Measurements from ENCODE around the gene ITLN1. TPM values are rescaled to one million over a fixed set of nuclear protein-coding genes. Genes with fewer than 3 reads are reported as not detected.
A peak's percentile ranks its signal among the peaks of the same experiment; 100 is the strongest.

Gene ITLN1
- total and polyA plus RNA-seq, 3 experiments from 2014 or later = not detected

DNA sequence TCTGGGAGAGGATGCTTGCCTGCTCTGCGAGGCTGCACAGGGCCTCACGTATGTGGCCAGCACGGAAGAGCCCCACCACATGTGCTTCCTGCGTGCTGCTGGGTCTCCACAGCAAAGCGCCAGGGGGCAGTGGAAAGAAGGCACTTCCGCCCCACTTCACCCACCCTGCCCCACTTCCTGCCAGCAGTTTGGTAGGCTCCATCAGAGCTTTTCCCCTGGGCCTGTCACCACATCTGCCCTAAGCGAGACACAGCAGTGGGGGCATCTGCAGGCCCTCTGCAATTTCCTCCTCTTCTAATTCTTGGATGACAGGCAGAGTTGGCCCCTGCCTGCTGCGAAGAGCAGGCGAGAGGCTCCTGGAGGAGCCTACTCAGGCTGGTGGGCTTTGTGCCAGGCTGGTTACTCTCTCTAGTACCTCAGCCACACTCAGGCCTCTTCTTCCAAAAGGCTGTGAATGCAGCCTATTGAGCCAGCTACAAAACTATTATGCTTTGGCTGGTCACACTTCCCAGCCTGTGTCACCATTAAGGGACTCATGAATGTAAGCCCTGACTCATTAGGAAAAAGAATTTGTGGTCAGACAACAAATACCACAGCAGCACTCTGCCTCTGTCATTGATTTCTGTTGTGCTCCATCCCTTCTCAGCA is 47.3 kb downstream of the ITLN1 start:
- peaks cover 9 to 30% (median 9%) of the 10 kb centered on the region in 3 donors for H3K36me3 Mint-ChIP-seq

DNA sequence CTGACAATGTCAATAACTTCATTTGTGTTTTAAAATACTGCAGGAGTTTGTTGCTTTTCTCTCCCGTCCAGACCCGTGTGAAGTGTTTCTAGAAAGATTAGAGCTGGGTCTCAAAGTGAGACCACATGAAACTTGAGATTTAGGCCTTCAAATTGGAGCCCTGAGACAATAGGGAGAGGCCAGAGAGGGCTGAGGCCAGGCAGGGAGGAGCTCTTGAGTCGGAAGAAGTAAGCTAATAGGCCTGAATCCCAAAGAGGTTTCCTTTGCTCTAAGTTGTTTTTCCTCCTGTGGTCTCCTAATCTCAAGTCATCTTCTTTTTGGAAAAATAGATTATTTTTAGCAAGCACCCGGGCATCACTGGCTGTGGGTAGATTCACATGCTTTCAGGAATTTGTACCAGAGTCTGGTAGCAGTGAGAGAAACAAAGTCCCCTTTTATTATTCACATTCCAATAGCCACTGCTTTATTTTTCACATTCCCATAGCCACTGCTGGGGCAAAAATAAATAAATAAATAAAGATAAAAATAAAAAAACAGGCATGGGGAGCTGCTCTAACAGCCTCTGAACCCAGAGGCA is 47.9 kb downstream of the ITLN1 start:
- ChIA-PET CTCF (interaction anchor here (0.8 to 11.2 kb wide), 29 partner anchors 10 to 232 kb away, joined by 3 to 137 read pairs (median 6); partner anchors contain the start of genes CD244, ITLN1, ITLN2 and LY9), POLR2A (interaction anchor here (0.6 to 1.6 kb wide), 8 partner anchors 9 to 117 kb away, joined by 3 to 7 read pairs (median 4); partner anchors contain the start of genes ITLN2 and LY9)
- H3K4me1 ChIP-seq (ENCODE audit: insufficient read depth, low read length) = peaks cover 71% of the 10 kb centered on the region
- H3K27ac ChIP-seq (ENCODE audit: low read depth, low read length) = no peak overlapping the region
- Mint-ChIP-seq H3K36me3 (peaks cover 9 to 32% (median 9%) of the 10 kb centered on the region in 3 donors), H3K4me1 (peaks cover 72 to 86% (median 84%) of the 10 kb centered on the region in 3 donors), H3K9me3 (no peaks in the 10 kb centered on the region), H3K4me3 (peak overlapping the region; percentile 63 to 86 (median 69)), H3K27me3 (no peaks in the 10 kb centered on the region), H3K27ac (peak overlapping the region; percentile 26 to 99 (median 96))
- H3K36me3 ChIP-seq (ENCODE audit: insufficient read depth, low read length) = peaks cover 3% of the 10 kb centered on the region
- H3K9me3 ChIP-seq (ENCODE audit: low read length) = no peaks in the 10 kb centered on the region
- H3K4me3 ChIP-seq (ENCODE audit: low read length) = peak overlapping the region; percentile 9
- no peaks in the 10 kb centered on the region for H3K27me3 ChIP-seq (ENCODE audit: insufficient read depth, low read length, poor library complexity, severe bottlenecking)
- no peak for DNase-seq

More for the DNA sequence above, 47.3 kb downstream of the ITLN1 start:
- Histone ChIP-seq H3K27ac (ENCODE audit: low read depth, low read length) (peak overlapping the region; percentile 41), H3K9me3 (ENCODE audit: low read length) (no peaks in the 10 kb centered on the region), H3K4me3 (ENCODE audit: low read length) (peak overlapping the region; percentile 38), H3K36me3 (ENCODE audit: insufficient read depth, low read length) (no peaks in the 10 kb centered on the region), H3K4me1 (ENCODE audit: insufficient read depth, low read length) (peaks cover 71% of the 10 kb centered on the region), H3K27me3 (ENCODE audit: insufficient read depth, low read length, poor library complexity, severe bottlenecking) (no peaks in the 10 kb centered on the region)
- POLR2A ChIA-PET = interaction anchor here (0.6 to 1.6 kb wide), 10 partner anchors 9 to 330 kb away, joined by 3 to 7 read pairs (median 4); partner anchors contain the start of genes ITLN2 and LY9
- H3K9me3 Mint-ChIP-seq = no peaks in the 10 kb centered on the region
- no peaks in the 10 kb centered on the region for H3K27me3 Mint-ChIP-seq
- H3K4me1 Mint-ChIP-seq = peaks cover 77 to 91% (median 90%) of the 10 kb centered on the region in 3 donors
- CTCF ChIA-PET = interaction anchor here (0.6 to 11.2 kb wide), 30 partner anchors 10 to 260 kb away, joined by 3 to 137 read pairs (median 5); partner anchors contain the start of genes CD244, ITLN1, ITLN2 and KLHDC9
- H3K4me3 Mint-ChIP-seq = peak overlapping the region; percentile 63 to 90 (median 83)
- DNase-seq = peak; percentile 74 to 93 (median 89)
- H3K27ac Mint-ChIP-seq = peak overlapping the region; percentile 88 to 98 (median 96)

DNA sequence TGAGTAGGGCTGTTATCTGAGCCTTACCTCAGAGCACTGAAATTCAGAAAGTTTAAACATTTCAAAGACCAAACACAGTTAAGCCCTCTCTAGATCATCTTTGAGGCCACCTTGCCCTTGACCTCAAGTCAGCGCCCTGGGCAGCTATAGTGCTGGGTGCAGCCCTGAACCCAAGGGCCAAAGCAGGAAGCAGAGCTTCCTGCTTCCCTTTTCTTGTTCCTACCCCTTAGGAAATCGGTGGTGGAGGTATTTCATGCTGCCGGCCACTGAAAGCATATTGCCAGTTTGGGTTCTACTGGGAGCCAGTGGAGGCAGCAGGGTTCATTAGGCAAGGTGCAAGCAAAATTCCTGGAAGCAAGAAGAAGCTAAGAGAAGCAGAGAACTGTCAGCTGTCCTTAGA is 48.4 kb downstream of the ITLN1 start:
- Histone ChIP-seq H3K4me3 (ENCODE audit: low read length) (peak overlapping the region; percentile 9), H3K27ac (ENCODE audit: low read depth, low read length) (no peak overlapping the region), H3K36me3 (ENCODE audit: insufficient read depth, low read length) (peaks cover 3% of the 10 kb centered on the region), H3K9me3 (ENCODE audit: low read length) (no peaks in the 10 kb centered on the region), H3K27me3 (ENCODE audit: insufficient read depth, low read length, poor library complexity, severe bottlenecking) (no peaks in the 10 kb centered on the region), H3K4me1 (ENCODE audit: insufficient read depth, low read length) (peaks cover 71% of the 10 kb centered on the region)
- Mint-ChIP-seq H3K27me3 (no peaks in the 10 kb centered on the region), H3K27ac (peak overlapping the region; percentile 26 to 99 (median 92)), H3K9me3 (no peaks in the 10 kb centered on the region), H3K4me3 (peak overlapping the region; percentile 29 to 86 (median 64)), H3K36me3 (peaks cover 9 to 31% (median 9%) of the 10 kb centered on the region in 3 donors), H3K4me1 (peaks cover 70 to 83% (median 81%) of the 10 kb centered on the region in 3 donors)
- DNase-seq = no peak
- ChIA-PET CTCF (interaction anchor here (0.8 to 11.2 kb wide), 25 partner anchors 9 to 232 kb away, joined by 3 to 137 read pairs (median 7); partner anchors contain the start of genes CD244, ITLN2 and LY9), POLR2A (interaction anchor here (1.2 to 1.6 kb wide), 3 partner anchors 20 to 115 kb away, joined by 4 to 7 read pairs (median 4); no protein-coding TSS in a partner anchor)

DNA sequence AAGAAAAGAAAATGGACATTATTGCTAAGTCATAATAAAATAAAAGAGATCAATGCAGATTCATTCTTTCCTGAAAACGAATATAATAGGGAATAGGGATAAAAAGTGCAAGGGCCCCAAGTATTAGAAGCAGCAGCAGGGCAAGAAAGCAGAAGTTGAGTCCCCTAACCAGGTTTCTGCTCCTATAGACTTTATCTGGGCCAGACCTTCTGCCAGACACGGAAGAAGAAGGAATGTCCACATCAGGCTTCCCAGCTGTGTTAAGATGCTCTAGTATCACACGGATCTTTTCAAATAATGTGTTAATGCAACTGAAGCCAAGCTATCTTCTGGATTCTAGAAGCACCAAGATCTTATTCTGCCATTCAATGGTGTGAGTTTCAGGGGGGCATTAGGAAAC is 49.2 kb downstream of the ITLN1 start:
- Histone ChIP-seq H3K4me1 (ENCODE audit: insufficient read depth, low read length) (peaks cover 71% of the 10 kb centered on the region), H3K4me3 (ENCODE audit: low read length) (no peak overlapping the region), H3K27ac (ENCODE audit: low read depth, low read length) (no peak overlapping the region), H3K27me3 (ENCODE audit: insufficient read depth, low read length, poor library complexity, severe bottlenecking) (no peaks in the 10 kb centered on the region), H3K9me3 (ENCODE audit: low read length) (no peaks in the 10 kb centered on the region), H3K36me3 (ENCODE audit: insufficient read depth, low read length) (peaks cover 3% of the 10 kb centered on the region)
- no peaks in the 10 kb centered on the region for H3K27me3 Mint-ChIP-seq
- H3K36me3 Mint-ChIP-seq = peaks cover 9 to 36% (median 11%) of the 10 kb centered on the region in 3 donors
- H3K4me1 Mint-ChIP-seq = peaks cover 69 to 81% (median 80%) of the 10 kb centered on the region in 3 donors
- peak overlapping the region; percentile 26 to 99 (median 94) for H3K27ac Mint-ChIP-seq
- ChIA-PET POLR2A (no interaction called here), CTCF (interaction anchor here (0.7 to 11.2 kb wide), 23 partner anchors 12 to 303 kb away, joined by 3 to 137 read pairs (median 7); partner anchors contain the start of genes CD244, ITLN2 and LY9)
- H3K4me3 Mint-ChIP-seq = peak overlapping the region in 3 of 7 donors; percentile 17 to 74 (median 64)
- no peaks in the 10 kb centered on the region for H3K9me3 Mint-ChIP-seq
- no peak for DNase-seq

DNA sequence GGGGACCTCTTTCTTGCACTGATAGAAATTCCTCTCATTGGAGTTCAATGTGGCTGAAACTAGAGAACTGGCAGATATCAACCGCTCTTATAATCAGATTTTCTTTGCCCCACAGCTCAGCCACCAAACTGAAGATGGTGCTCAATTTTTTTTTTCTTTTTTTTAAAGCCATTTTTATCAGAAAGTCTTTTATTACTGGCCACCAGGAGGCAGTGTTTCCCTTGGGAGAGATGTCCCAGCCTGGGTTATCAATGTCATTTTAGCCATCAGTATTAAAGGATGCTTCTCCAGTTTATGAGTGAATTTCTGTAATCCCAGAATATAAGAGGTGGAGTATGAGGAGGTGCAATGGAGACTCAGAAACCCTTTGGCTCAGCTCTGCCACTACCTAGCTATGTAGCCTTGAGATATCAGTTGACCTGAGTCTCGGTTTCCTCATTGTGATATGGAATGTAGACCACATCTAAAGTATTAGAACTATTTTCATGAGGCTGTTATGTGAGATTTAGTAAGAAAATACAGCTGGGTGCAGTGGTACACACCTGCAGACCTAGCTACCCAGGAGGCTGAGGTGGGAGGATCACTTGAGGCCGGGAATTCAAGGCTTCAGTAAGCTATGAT is 49.9 kb downstream of the ITLN1 start:
- POLR2A ChIA-PET = interaction anchor here (0.6 to 1.4 kb wide), 2 partner anchors 67 to 350 kb away, joined by 3 to 11 read pairs; no protein-coding TSS in a partner anchor
- Mint-ChIP-seq H3K9me3 (no peaks in the 10 kb centered on the region), H3K4me1 (peaks cover 70 to 83% (median 83%) of the 10 kb centered on the region in 3 donors), H3K27ac (peak overlapping the region; percentile 43 to 97 (median 88)), H3K27me3 (no peaks in the 10 kb centered on the region), H3K36me3 (peaks cover 9 to 41% (median 13%) of the 10 kb centered on the region in 3 donors), H3K4me3 (peak overlapping the region in 5 of 7 donors; percentile 3 to 55 (median 26))
- no peak overlapping the region for H3K4me3 ChIP-seq (ENCODE audit: low read length)
- H3K4me1 ChIP-seq (ENCODE audit: insufficient read depth, low read length) = peaks cover 71% of the 10 kb centered on the region
- H3K9me3 ChIP-seq (ENCODE audit: low read length) = no peaks in the 10 kb centered on the region
- H3K27ac ChIP-seq (ENCODE audit: low read depth, low read length) = no peak overlapping the region
- peak in 3 of 5 donors; percentile 22 to 53 (median 32) for DNase-seq
- peaks cover 8% of the 10 kb centered on the region for H3K36me3 ChIP-seq (ENCODE audit: insufficient read depth, low read length)
- no peaks in the 10 kb centered on the region for H3K27me3 ChIP-seq (ENCODE audit: insufficient read depth, low read length, poor library complexity, severe bottlenecking)
- CTCF ChIA-PET = interaction anchor here (0.7 to 11.2 kb wide), 23 partner anchors 11 to 303 kb away, joined by 3 to 137 read pairs (median 6); partner anchors contain the start of genes CD244 and ITLN2

DNA sequence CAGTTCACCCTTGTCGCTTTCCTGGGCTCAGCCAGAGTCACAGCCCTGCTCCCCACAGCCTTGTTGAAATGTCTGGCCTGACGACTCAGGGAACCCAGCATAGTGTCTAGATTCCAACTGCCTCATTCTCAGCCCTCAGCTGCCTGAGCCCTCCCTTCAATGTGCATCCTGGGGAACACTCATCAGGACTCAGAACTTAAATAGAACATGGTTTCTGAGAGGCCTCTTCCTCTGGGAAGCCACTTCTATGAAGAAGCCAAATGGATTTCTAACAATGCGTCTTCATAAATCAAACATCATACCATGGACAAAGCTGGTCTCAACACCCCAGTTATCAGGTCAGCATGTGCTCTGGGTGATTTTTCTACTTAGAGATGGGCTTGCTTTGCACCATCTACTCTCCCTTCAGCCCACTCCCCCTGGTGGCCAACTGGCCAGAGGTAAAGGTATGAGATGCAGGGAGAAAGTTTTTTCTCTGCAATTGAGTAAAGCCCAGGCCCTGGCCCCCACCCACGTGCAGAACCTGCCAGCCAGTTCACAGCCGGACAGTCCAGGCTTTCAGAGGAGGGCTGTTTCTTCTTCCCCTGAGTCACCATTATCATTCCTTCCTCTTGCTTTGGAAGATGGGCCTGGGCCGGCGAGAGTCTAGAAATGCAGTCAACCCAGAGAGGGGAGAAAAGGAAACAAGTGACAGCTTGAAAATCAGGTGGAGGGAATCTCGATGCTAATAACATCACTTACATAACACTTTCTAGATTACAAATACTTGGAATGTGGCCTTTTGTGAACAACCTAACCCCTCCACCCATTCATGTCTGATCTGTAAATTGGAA is 54.4 kb downstream of the ITLN1 start:
- Mint-ChIP-seq H3K4me3 (no peak overlapping the region), H3K27ac (peak overlapping the region; percentile 18 to 95 (median 78)), H3K4me1 (peaks cover 32 to 50% (median 49%) of the 10 kb centered on the region in 3 donors), H3K36me3 (peaks cover 9 to 75% (median 18%) of the 10 kb centered on the region in 3 donors), H3K27me3 (no peaks in the 10 kb centered on the region), H3K9me3 (no peaks in the 10 kb centered on the region)
- no peaks in the 10 kb centered on the region for H3K9me3 ChIP-seq (ENCODE audit: low read length)
- H3K4me3 ChIP-seq (ENCODE audit: low read length) = no peak overlapping the region
- H3K27ac ChIP-seq (ENCODE audit: low read depth, low read length) = no peak overlapping the region
- ChIA-PET POLR2A (interaction anchor here (0.6 to 0.8 kb wide), 2 partner anchors 32 to 53 kb away, joined by 3 read pairs; no protein-coding TSS in a partner anchor), CTCF (interaction anchor here (0.6 to 3.2 kb wide), 22 partner anchors 13 to 160 kb away, joined by 3 to 27 read pairs (median 4); partner anchors contain the start of gene LY9)
- H3K36me3 ChIP-seq (ENCODE audit: insufficient read depth, low read length) = peaks cover 26% of the 10 kb centered on the region
- no peaks in the 10 kb centered on the region for H3K27me3 ChIP-seq (ENCODE audit: insufficient read depth, low read length, poor library complexity, severe bottlenecking)
- peak; percentile 50 to 84 (median 64) for DNase-seq
- peaks cover 25% of the 10 kb centered on the region for H3K4me1 ChIP-seq (ENCODE audit: insufficient read depth, low read length)
